Kidney (tissue), 14 donors: ENCODE data around the gene XYLT1. TPM values are rescaled to one million over a fixed set of nuclear protein-coding genes. Genes with fewer than 3 reads are reported as not detected.

Source experiments
- DNase-seq, 5 donors: peaks; one replicate each; pipeline ENCODE4 v3.0.0-alpha.2; 2013 to 2020
- FAIRE-seq: peaks from 2 replicates; lab custom pipeline; 2012; peaks lifted over from hg19 to GRCh38; lab: Jason Lieb, UNC
- H3K27ac ChIP-seq, 2 donors: one replicate each; pipeline ENCODE4 v1.7.0; 2013; ENCODE audit warnings: low read depth in 2 of 2, low read length in 2 of 2, inconsistent platforms in 1 of 2
- H3K27me3 ChIP-seq: one replicate; pipeline ENCODE4 v1.7.1; 2013; ENCODE audit warnings: low read length, inconsistent platforms; ENCODE audit not compliant: control insufficient read depth, insufficient read depth
- H3K36me3 ChIP-seq, 3 donors: one replicate each; pipeline versions ENCODE4 v1.7.0 to v1.7.1; 2013; ENCODE audit warnings: low read length in 3 of 3, control low read depth in 1 of 3, inconsistent platforms in 1 of 3; ENCODE audit not compliant: insufficient read depth in 3 of 3, control insufficient read depth in 2 of 3
- H3K4me1 ChIP-seq, 3 donors: one replicate each; pipeline versions ENCODE4 v1.7.0 to v1.7.1; 2013; ENCODE audit warnings: low read length in 3 of 3, inconsistent platforms in 1 of 3, low read depth in 1 of 3; ENCODE audit not compliant: control insufficient read depth in 2 of 3, insufficient read depth in 2 of 3
- H3K4me3 ChIP-seq, 3 donors: one replicate each; pipeline versions ENCODE4 v1.7.0 to v1.8.1; 2013; ENCODE audit warnings: low read length in 3 of 3, control low read depth in 1 of 3, inconsistent platforms in 1 of 3
- H3K9ac ChIP-seq, 3 donors: one replicate each; pipeline versions ENCODE4 v1.7.0 to v1.7.1; 2013; ENCODE audit warnings: low read length in 3 of 3, control low read depth in 1 of 3, inconsistent platforms in 1 of 3
- H3K9me3 ChIP-seq, 3 donors: one replicate each; pipeline versions ENCODE4 v1.7.0 to v1.7.1; 2013; ENCODE audit warnings: low read length in 3 of 3, control low read depth in 1 of 3, inconsistent platforms in 1 of 3; ENCODE audit not compliant: control insufficient read depth in 2 of 3, insufficient read depth in 1 of 3
- CTCF ChIP-seq: IDR thresholded peaks from 3 replicates; pipeline ENCODE4 v1.5.1; 2012; ENCODE audit warnings: mild to moderate bottlenecking, moderate library complexity, borderline replicate concordance; ENCODE audit not compliant: insufficient read depth; ENCODE audit errors: extremely low read depth
- intact Hi-C: fragments of 100-400 bp; cut with DNase I; formaldehyde crosslinking; loops from one replicate; pipeline ENCODE4 v1.11.1; 2022
- polyA plus RNA-seq: library from polyadenylated mRNA; stranded (reverse); fragments of 350-450 nt; fragmentation: Illumina TruSeq; extraction: RNeasy Lipid Tissue Mini Kit (QIAGEN cat#74804); gene quantifications from one replicate; pipeline ENCODE4 v1.2.3, GENCODE V29; 2014; ENCODE audit warnings: low read depth, low replicate concordance; ENCODE audit not compliant: insufficient read depth
- total RNA-seq: library from RNA; stranded (reverse); fragmentation: NEBNext Ultra II Directional; extraction: Animal tissue kit (Norgen Biotek cat#: 25700); gene quantifications from one replicate; pipeline ENCODE4 v1.2.1, GENCODE V29; 2021
- donor health status: control.
- donor health status: control.
- donor health status: control.
- donor health status: control.
- donor health status: control.
- donor health status: DM: yes; HTN: yes; CAD: no.
- donor health status: Normal renal cell carcinoma (clear cell type).

XYLT1 gene
- total and polyA plus RNA-seq, 2 donors from 2014 or later, result 0.52 to 7.6 TPM

- H3K4me3 ChIP-seq, result no peak overlapping the region
- FAIRE-seq, result no peak
- H3K9ac ChIP-seq, result no peak overlapping the region
- intact Hi-C loops, result no loop called here
- TF ChIP-seq CTCF, result no peak
- H3K4me1 ChIP-seq, result peaks cover 0 to 13% (median 0%) of the 10 kb centered on the region in 3 donors
- no peaks in the 10 kb centered on the region for H3K36me3 ChIP-seq
- H3K27ac ChIP-seq, result no peak overlapping the region
- H3K27me3 ChIP-seq, result no peaks in the 10 kb centered on the region
- no peaks in the 10 kb centered on the region for H3K9me3 ChIP-seq
- no peak for DNase-seq
Measured at GRCh38 chr16:17372386-17372785, 98.4 kb downstream of the XYLT1 start.

- H3K36me3 ChIP-seq, result no peaks in the 10 kb centered on the region
- H3K4me3 ChIP-seq, result no peak overlapping the region
- FAIRE-seq (no peak), DNase-seq (no peak)
- no peaks in the 10 kb centered on the region for H3K27me3 ChIP-seq
- no peak overlapping the region for H3K9ac ChIP-seq
- intact Hi-C loops, result no loop called here
- H3K9me3 ChIP-seq, result no peaks in the 10 kb centered on the region
- H3K4me1 ChIP-seq, result peaks cover 0 to 16% (median 0%) of the 10 kb centered on the region in 3 donors
- no peak overlapping the region for H3K27ac ChIP-seq
- TF ChIP-seq CTCF, result no peak
Measured at GRCh38 chr16:17371299-17371698, 99.5 kb downstream of the XYLT1 start.

DNA sequence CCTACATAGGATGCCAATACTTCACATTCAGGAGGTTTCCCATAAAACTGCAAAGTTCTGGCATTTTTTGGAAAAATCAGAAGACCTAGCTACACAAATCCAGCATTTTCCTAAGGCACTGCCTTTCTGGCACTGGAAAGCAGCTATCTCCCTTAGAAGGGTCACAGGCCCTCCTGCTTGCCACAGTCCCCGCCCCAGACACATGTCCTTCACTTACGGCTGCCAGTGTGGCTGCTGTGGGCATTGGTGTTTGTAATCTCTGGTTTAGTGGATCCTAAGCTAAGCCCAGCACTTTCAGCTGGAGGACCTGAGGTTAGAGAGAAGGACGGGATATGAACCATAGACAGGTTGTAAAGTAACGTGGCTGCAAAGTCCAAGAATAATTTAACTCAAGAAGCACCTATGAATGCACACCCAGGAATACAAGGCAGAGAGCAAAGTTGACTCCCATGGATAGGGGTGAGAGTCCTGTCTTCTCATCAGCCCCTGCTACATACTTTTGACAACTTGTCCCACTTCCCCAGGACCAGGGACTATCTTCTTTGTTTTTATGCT lies 100.0 kb downstream of the XYLT1 start:
- no peaks in the 10 kb centered on the region for H3K36me3 ChIP-seq
- H3K4me3 ChIP-seq, result no peak overlapping the region
- intact Hi-C loops, result no loop called here
- no peak overlapping the region for H3K27ac ChIP-seq
- DNase-seq, result no peak
- peaks cover 0 to 14% (median 0%) of the 10 kb centered on the region in 3 donors for H3K4me1 ChIP-seq
- TF ChIP-seq CTCF, result no peak
- FAIRE-seq, result no peak
- no peak overlapping the region for H3K9ac ChIP-seq
- H3K9me3 ChIP-seq, result no peaks in the 10 kb centered on the region
- H3K27me3 ChIP-seq, result no peaks in the 10 kb centered on the region
